Adrenal gland (tissue), 12 donors: ENCODE results near the gene SPARC. TPM values are rescaled to one million over a fixed set of nuclear protein-coding genes. Genes with fewer than 3 reads are reported as not detected.

Experiments
- DNase-seq, 7 donors: peaks; one replicate each; pipeline ENCODE4 v3.0.0-alpha.2; 2019 to 2020
- H3K27ac ChIP-seq, 5 donors: fragments of 200-600 bp; sonication (generic) in 4 of 5; 1 replicate in 3 of 5; 2 replicates in 2 of 5; pipeline versions ENCODE4 v1.5.1 to v1.8.0; 2016 to 2020; ENCODE audit warnings: mild to moderate bottlenecking in 1 of 5
- H3K27me3 ChIP-seq: fragments of 200-600 bp; 2 replicates; pipeline ENCODE4 v1.8.0; 2021
- H3K36me3 ChIP-seq, 2 donors: fragments of 200-600 bp; replicated peaks in 1 of 2; 1 replicate in 1 of 2; 2 replicates in 1 of 2; pipeline versions ENCODE4 v1.5.1 to v1.8.0; 2018 to 2022
- H3K4me1 ChIP-seq, 2 donors: fragments of 200-600 bp; replicated peaks in 1 of 2; 1 replicate in 1 of 2; 2 replicates in 1 of 2; pipeline versions ENCODE4 v1.5.1 to v1.8.0; 2018 to 2021
- H3K4me3 ChIP-seq, 4 donors: fragments of 200-600 bp; sonication (generic) in 3 of 4; one replicate each; pipeline ENCODE4 v1.5.1; 2016 to 2018
- H3K9me3 ChIP-seq, 3 donors: fragments of 200-600 bp; sonication (generic) in 1 of 3; replicated peaks in 1 of 3; 1 replicate in 2 of 3; 2 replicates in 1 of 3; pipeline versions ENCODE4 v1.5.1 to v1.8.0; 2016 to 2021
- CTCF ChIP-seq, 6 experiments: fragments of 450-650 bp in 4 of 6; fragments of 200-600 bp in 2 of 6; sonication (generic) in 1 of 6; IDR thresholded peaks; 1 replicate in 5 of 6; 2 replicates in 1 of 6; pipeline versions ENCODE4 v1.5.1 to v1.8.0; 2016 to 2021; ENCODE audit warnings: antibody characterized with exemption in 6 of 6, mild to moderate bottlenecking in 2 of 6, moderate library complexity in 1 of 6
- POLR2A ChIP-seq, 2 donors: fragments of 450-650 bp; IDR thresholded peaks; one replicate each; pipeline ENCODE4 v1.6.1; 2017; ENCODE audit warnings: antibody characterized with exemption in 2 of 2, mild to moderate bottlenecking in 2 of 2, moderate library complexity in 1 of 2
- WGBS, 4 donors: extraction: QIAGEN DNeasy Blood & Tissue Kit in 2 of 4; methylation state at CpG; one replicate each; pipeline versions ENCODE4 v1.1.5 to v1.1.7; 2013 to 2017; 5-methylcytosine and 5-hydroxymethylcytosine counted together
- intact Hi-C, 2 donors: fragments of 100-400 bp; cut with DNase I; formaldehyde crosslinking; loops; one replicate each; pipeline versions ENCODE4 v1.14.1 to v1.15.0; 2022 to 2023
- polyA plus RNA-seq, 3 donors: library from polyadenylated mRNA; stranded (reverse); fragments of 200-250 nt in 2 of 3; fragments of 350-450 nt in 1 of 3; fragmentation: Illumina TruSeq in 1 of 3; extraction: RNeasy Lipid Tissue Mini Kit (QIAGEN cat#74804) in 1 of 3; gene quantifications; one replicate each; pipeline ENCODE4 v1.2.3, GENCODE V29; 2013 to 2014
- total RNA-seq, 9 donors: library from RNA; depleted of rRNA in 4 of 9; stranded (reverse); fragments of >200 nt in 4 of 9; fragments of 120-200 nt in 1 of 9; fragmentation: NEBNext Ultra II Directional in 1 of 9; extraction: Animal tissue kit (Norgen Biotek cat#: 25700) in 1 of 9; gene quantifications; one replicate each; pipeline versions ENCODE4 v1.1.0 to v1.2.4, GENCODE V29; 2013 to 2023
- donor health status: healthy with polysubstance abuse.
- donor health status: Bipolar disorder and iron deficiency.
- donor health status: DM: yes; HTN: yes; CAD: no.
- donor health status: DM: no; HTN: no; CAD: no.
- donor health status: DM: no; HTN: no; CAD: no.
- donor health status: DM: yes; HTN: yes; CAD: no.

Gene SPARC
- total and polyA plus RNA-seq, 12 donors = 145 to 4,554 (median 1,213) TPM

DNA sequence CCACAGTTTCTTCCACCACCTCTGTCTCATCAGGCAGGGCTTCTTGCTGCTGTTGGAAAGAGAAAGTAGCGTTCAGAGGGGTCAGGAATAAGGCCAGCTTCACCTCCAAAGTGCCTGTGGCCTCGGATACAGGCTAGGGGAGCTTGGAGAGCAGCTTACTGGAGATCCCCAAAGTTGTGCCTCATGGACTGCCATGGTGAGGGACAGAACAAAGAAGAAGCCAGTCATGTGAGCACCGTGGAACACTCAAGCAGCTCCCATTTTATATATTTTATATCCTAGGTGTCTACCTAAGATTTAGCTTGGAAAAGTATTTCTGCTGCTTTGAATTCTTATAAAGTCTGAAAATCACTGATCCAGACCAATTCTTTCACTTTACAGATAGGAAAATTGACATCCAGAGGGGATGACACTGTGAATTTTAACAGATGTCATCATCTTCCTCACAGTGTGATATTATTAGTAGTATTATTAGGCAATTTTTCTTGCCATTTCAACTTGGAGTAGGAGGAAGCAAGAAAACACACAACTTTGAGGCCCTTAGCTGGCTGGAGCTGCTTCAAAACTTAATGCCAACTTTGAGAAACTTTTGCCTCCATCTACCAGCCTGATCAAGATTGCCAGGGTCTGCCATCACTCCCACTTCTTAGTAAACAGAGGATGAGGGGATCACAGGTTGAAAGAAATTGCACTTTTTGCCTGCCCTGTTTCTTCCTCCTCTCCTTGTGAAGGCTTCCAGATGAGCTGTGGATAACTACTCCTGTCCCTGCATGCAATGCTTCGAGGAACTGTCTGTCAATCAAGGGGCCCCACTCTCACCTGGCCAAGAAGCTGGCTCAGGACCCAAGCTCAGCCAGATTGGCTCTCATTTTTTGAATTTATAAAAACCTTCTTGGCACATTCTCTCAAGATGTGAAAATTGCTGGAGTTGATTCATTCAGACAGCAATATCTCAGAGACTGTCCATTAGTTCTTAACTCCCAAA, 11.8 kb downstream of the SPARC start:
- 45 to 76% (median 53%) methylated on average over 3 to 4 of the region's 4 CpGs for WGBS, 4 donors

GRCh38 chr5:151673421-151673820, 13.3 kb downstream of the SPARC start:
- Histone ChIP-seq H3K27me3 (no peaks in the 10 kb centered on the region), H3K4me3 (no peak overlapping the region), H3K27ac (peak overlapping the region in 4 of 5 donors; percentile 24 to 81 (median 79)), H3K36me3 (peaks cover 0 to 74% of the 10 kb centered on the region in 2 donors), H3K4me1 (peaks cover 78 to 93% of the 10 kb centered on the region in 2 donors), H3K9me3 (no peaks in the 10 kb centered on the region)
- no peak for DNase-seq
- 60 to 74% (median 63%) methylated on average over 4 of the region's 4 CpGs for WGBS, 4 donors
- TF ChIP-seq CTCF (IDR thresholded peaks at IDR 0.05) (no peak), POLR2A (IDR thresholded peaks at IDR 0.05) (no peak)
- intact Hi-C loops = no loop called here

More for the DNA sequence above, 11.8 kb downstream of the SPARC start:
- H3K4me1 ChIP-seq = peaks cover 86 to 96% of the 10 kb centered on the region in 2 donors
- H3K27ac ChIP-seq = peak overlapping the region; percentile 18 to 85 (median 71)
- TF ChIP-seq POLR2A (IDR thresholded peaks at IDR 0.05) = no peak
- no peak for TF ChIP-seq CTCF (IDR thresholded peaks at IDR 0.05)
- peaks cover 0 to 59% of the 10 kb centered on the region in 2 donors for H3K36me3 ChIP-seq
- DNase-seq = no peak
- intact Hi-C loops = no loop called here
- no peaks in the 10 kb centered on the region for H3K27me3 ChIP-seq
- H3K4me3 ChIP-seq = no peak overlapping the region
- H3K9me3 ChIP-seq = no peaks in the 10 kb centered on the region

- H3K4me3 ChIP-seq = no peak overlapping the region
- WGBS, 4 donors = 57 to 73% (median 66%) methylated on average over 7 to 8 of the region's 8 CpGs
- intact Hi-C loops = no loop called here
- no peaks in the 10 kb centered on the region for H3K9me3 ChIP-seq
- H3K4me1 ChIP-seq = peaks cover 69 to 87% of the 10 kb centered on the region in 2 donors
- H3K27ac ChIP-seq = peak overlapping the region; percentile 18 to 81 (median 77)
- no peaks in the 10 kb centered on the region for H3K27me3 ChIP-seq
- DNase-seq = no peak
- TF ChIP-seq POLR2A (IDR thresholded peaks at IDR 0.05) (no peak), CTCF (IDR thresholded peaks at IDR 0.05) (no peak)
- H3K36me3 ChIP-seq = peaks cover 0 to 83% of the 10 kb centered on the region in 2 donors
These were observed 14.2 kb downstream of the SPARC start for GRCh38 chr5:151672516-151672915.

GRCh38 chr5:151671950-151672349, 14.8 kb downstream of the SPARC start:
- H3K4me3 ChIP-seq = no peak overlapping the region
- H3K9me3 ChIP-seq = no peaks in the 10 kb centered on the region
- no peak for TF ChIP-seq POLR2A (IDR thresholded peaks at IDR 0.05)
- no peak for TF ChIP-seq CTCF (IDR thresholded peaks at IDR 0.05)
- peaks cover 64 to 87% of the 10 kb centered on the region in 2 donors for H3K4me1 ChIP-seq
- peak overlapping the region in 4 of 5 donors; percentile 42 to 81 (median 79) for H3K27ac ChIP-seq
- intact Hi-C loops = no loop called here
- H3K27me3 ChIP-seq = no peaks in the 10 kb centered on the region
- DNase-seq = peak in 5 of 7 donors; percentile 47 to 83 (median 49)
- H3K36me3 ChIP-seq = peaks cover 0 to 88% of the 10 kb centered on the region in 2 donors
- 60 to 68% (median 65%) methylated on average over 4 of the region's 4 CpGs for WGBS, 4 donors
